ENCODE data around the gene PLA2G6. TPM values are rescaled to one million over a fixed set of nuclear protein-coding genes. Genes with fewer than 3 reads are reported as not detected.

PLA2G6 gene
- total RNA-seq, 6 donors from 2014 or later, result 21.1 to 295 (median 47.5) TPM

DNA sequence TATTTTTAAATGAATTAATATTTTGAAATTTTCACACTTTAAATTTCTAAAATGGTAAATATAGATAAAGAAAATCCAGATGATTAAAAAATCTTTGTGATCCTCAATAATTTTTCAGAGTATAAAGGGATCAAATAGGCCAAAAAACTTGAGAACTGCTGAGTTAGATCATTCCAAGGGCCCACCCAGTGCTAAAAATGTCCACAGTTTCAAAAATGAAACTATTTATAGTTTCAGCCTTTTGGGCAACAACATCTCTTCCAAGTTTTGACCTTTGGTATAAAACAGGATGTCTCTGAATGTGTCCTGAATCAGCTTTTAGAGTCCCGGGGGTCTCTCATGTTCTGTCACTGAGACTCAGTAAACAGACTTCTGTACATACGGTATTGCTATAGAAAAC lies 50.2 kb downstream of the PLA2G6 start:
- Histone ChIP-seq H3K27me3 (no peaks in the 10 kb centered on the region), H3K36me3 (peaks cover 2 to 40% (median 28%) of the 10 kb centered on the region in 4 donors), H3K4me1 (no peaks in the 10 kb centered on the region), H3K27ac (peak overlapping the region in 1 of 4 donors; percentile 15), H3K9me3 (no peaks in the 10 kb centered on the region), H3K4me3 (no peak overlapping the region)
- WGBS, 2 donors, result 69 to 76% methylated on average over 2 of the region's 2 CpGs
- ATAC-seq (ENCODE audit: low FRiP score in 2 of 2), result no peak
- TF ChIP-seq EP300 (IDR thresholded peaks at IDR 0.05) (no peak), POLR2AphosphoS5 (IDR thresholded peaks at IDR 0.05) (no peak), POLR2A (IDR thresholded peaks at IDR 0.05) (no peak)
- TF ChIP-seq, protein P1, sequence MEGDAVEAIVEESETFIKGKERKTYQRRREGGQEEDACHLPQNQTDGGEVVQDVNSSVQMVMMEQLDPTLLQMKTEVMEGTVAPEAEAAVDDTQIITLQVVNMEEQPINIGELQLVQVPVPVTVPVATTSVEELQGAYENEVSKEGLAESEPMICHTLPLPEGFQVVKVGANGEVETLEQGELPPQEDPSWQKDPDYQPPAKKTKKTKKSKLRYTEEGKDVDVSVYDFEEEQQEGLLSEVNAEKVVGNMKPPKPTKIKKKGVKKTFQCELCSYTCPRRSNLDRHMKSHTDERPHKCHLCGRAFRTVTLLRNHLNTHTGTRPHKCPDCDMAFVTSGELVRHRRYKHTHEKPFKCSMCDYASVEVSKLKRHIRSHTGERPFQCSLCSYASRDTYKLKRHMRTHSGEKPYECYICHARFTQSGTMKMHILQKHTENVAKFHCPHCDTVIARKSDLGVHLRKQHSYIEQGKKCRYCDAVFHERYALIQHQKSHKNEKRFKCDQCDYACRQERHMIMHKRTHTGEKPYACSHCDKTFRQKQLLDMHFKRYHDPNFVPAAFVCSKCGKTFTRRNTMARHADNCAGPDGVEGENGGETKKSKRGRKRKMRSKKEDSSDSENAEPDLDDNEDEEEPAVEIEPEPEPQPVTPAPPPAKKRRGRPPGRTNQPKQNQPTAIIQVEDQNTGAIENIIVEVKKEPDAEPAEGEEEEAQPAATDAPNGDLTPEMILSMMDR (IDR thresholded peaks at IDR 0.05), result no peak
- no peak for DNase-seq

- Histone ChIP-seq H3K27me3 (no peaks in the 10 kb centered on the region), H3K9me3 (no peaks in the 10 kb centered on the region), H3K27ac (no peak overlapping the region), H3K4me1 (no peaks in the 10 kb centered on the region), H3K36me3 (peaks cover 2 to 36% (median 21%) of the 10 kb centered on the region in 4 donors), H3K4me3 (no peak overlapping the region)
- ATAC-seq (ENCODE audit: low FRiP score in 2 of 2), result no peak
- WGBS, 2 donors, result 93 to 100% methylated on average over 1 to 9 of the region's 9 CpGs
- peak in 1 of 2 donors; percentile 39 for DNase-seq
- TF ChIP-seq EP300 (IDR thresholded peaks at IDR 0.05), result no peak
- no peak for TF ChIP-seq POLR2AphosphoS5 (IDR thresholded peaks at IDR 0.05)
- TF ChIP-seq, protein P1 (IDR thresholded peaks at IDR 0.05), result no peak
- TF ChIP-seq POLR2A (IDR thresholded peaks at IDR 0.05), result no peak
These were observed 51.8 kb downstream of the PLA2G6 start for GRCh38 chr22:38129856-38130255.

GRCh38 chr22:38129021-38129420 lies 52.6 kb downstream of the PLA2G6 start:
- H3K27me3 ChIP-seq, result no peaks in the 10 kb centered on the region
- no peak for DNase-seq
- no peaks in the 10 kb centered on the region for H3K9me3 ChIP-seq
- no peaks in the 10 kb centered on the region for H3K4me1 ChIP-seq
- no peak overlapping the region for H3K27ac ChIP-seq
- H3K36me3 ChIP-seq, result peaks cover 2 to 33% (median 18%) of the 10 kb centered on the region in 4 donors
- H3K4me3 ChIP-seq, result no peak overlapping the region
- ATAC-seq (ENCODE audit: low FRiP score in 2 of 2), result no peak
- WGBS, 2 donors, result 75% methylated on average over 5 of the region's 10 CpGs; no CpG with 5 or more reads in 1 of the 2 donors
- TF ChIP-seq, protein P1 (IDR thresholded peaks at IDR 0.05), result no peak
- TF ChIP-seq POLR2AphosphoS5 (IDR thresholded peaks at IDR 0.05), result no peak
- no peak for TF ChIP-seq POLR2A (IDR thresholded peaks at IDR 0.05)
- no peak for TF ChIP-seq EP300 (IDR thresholded peaks at IDR 0.05)

DNA sequence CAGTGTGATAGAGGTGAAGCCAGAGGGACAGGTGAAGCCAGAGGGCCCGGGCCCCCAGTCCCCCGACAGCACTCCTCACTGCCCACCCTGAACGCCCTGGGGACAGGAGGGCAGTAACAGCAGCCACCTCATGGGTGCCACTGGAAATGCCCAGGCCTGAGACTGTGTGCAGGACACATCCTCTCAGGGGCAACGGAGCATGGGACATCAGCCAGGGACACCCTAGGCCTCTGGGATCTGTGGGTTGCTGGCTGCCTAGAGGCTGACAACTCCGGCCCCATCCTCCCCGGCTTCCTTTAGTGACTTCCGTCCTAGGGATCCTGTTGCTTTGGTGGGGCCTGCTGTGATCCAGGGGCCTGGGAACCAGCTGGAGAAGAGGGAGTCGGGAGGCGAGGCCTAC lies 53.8 kb downstream of the PLA2G6 start:
- WGBS, 2 donors, result 85 to 91% methylated on average over 7 to 9 of the region's 9 CpGs
- H3K9me3 ChIP-seq, result no peaks in the 10 kb centered on the region
- H3K27ac ChIP-seq, result no peak overlapping the region
- H3K4me3 ChIP-seq, result no peak overlapping the region
- no peaks in the 10 kb centered on the region for H3K4me1 ChIP-seq
- DNase-seq (peak in 1 of 2 donors; percentile 48), ATAC-seq (ENCODE audit: low FRiP score in 2 of 2) (no peak)
- H3K27me3 ChIP-seq, result no peaks in the 10 kb centered on the region
- TF ChIP-seq EP300 (IDR thresholded peaks at IDR 0.05) (no peak), POLR2A (IDR thresholded peaks at IDR 0.05) (no peak), POLR2AphosphoS5 (IDR thresholded peaks at IDR 0.05) (no peak)
- TF ChIP-seq, protein P1 (IDR thresholded peaks at IDR 0.05), result no peak
- H3K36me3 ChIP-seq, result peaks cover 2 to 29% (median 12%) of the 10 kb centered on the region in 4 donors

Measured in upper lobe of left lung (tissue), 6 donors.